HepG2 (cell line): ENCODE data around the gene PTPN2. TPM values are rescaled to one million over a fixed set of nuclear protein-coding genes. Genes with fewer than 3 reads are reported as not detected.

ENCODE experiments used
- ATAC-seq: fragments of 200-7000 bp; cut with Tn5 transposase; 3 replicates; pipeline ENCODE4 v1.9.1; 2020; ENCODE audit warnings: mild to moderate bottlenecking, moderate library complexity
- BruUV-seq: library from RNA; stranded (reverse); fragments of 400-500 nt; replicated peaks from 2 replicates; lab custom pipeline; 2021; lab: Mats Ljungman, UMichigan
- CTCF ChIA-PET: fragments of 300-600 bp; formaldehyde crosslinking; extraction: SDS; loops from one replicate; lab custom pipeline; 2021; ENCODE audit warnings: low total read pairs, inconsistent platforms, low intra/inter-chr PET ratio; lab: Yijun Ruan, JAX
- POLR2A ChIA-PET: fragments of 350-600 bp; sonication (Branson Sonifier 250); formaldehyde crosslinking; loops from one replicate; lab custom pipeline; 2020; ENCODE audit warnings: antibody characterized with exemption, inconsistent platforms; lab: Yijun Ruan, JAX
- DNase-seq: peaks from one replicate; pipeline ENCODE4 v3.0.0-alpha.2; 2015; ENCODE audit warnings: low spot score
- FAIRE-seq: peaks from 3 replicates; lab custom pipeline; 2011; peaks lifted over from hg19 to GRCh38; lab: Jason Lieb, UNC
- H2AFZ ChIP-seq: one replicate; pipeline ENCODE4 v1.6.1; 2011; ENCODE audit warnings: low read length, inconsistent platforms
- H3K27ac ChIP-seq: fragments of 300-600 bp; 3 replicates; pipeline ENCODE4 v1.8.0; 2011; ENCODE audit warnings: mixed run types, mild to moderate bottlenecking, mixed read lengths, low read length, inconsistent platforms; ENCODE audit not compliant: insufficient read depth; ENCODE audit errors: extremely low read length
- H3K27me3 ChIP-seq, 2 experiments: fragments of 200-600 bp in 1 of 2; 2 replicates in 1 of 2; 3 replicates in 1 of 2; pipeline versions ENCODE4 v1.6.0 to v1.8.0; 2011; ENCODE audit warnings: low read length in 2 of 2, mild to moderate bottlenecking in 2 of 2, moderate library complexity in 2 of 2, inconsistent platforms in 1 of 2; ENCODE audit not compliant: insufficient read depth in 2 of 2, control insufficient read depth in 1 of 2
- H3K36me3 ChIP-seq, 2 experiments: fragments of 200-600 bp in 1 of 2; replicated peaks in 1 of 2; 2 replicates in 1 of 2; 3 replicates in 1 of 2; pipeline versions ENCODE4 v1.5.1 to v1.8.0; 2011; ENCODE audit warnings: low read length in 2 of 2, inconsistent platforms in 1 of 2; ENCODE audit not compliant: insufficient read depth in 2 of 2, control insufficient read depth in 1 of 2
- H3K4me1 ChIP-seq: 2 replicates; pipeline ENCODE4 v1.5.1; 2012; ENCODE audit warnings: low read length, inconsistent platforms; ENCODE audit not compliant: insufficient read depth
- H3K4me2 ChIP-seq: 2 replicates; pipeline ENCODE4 v1.6.0; 2011; ENCODE audit warnings: low read depth, low read length, inconsistent platforms
- H3K4me3 ChIP-seq, 3 experiments: fragments of 200-600 bp in 1 of 3; sonication (generic), shearing (Covaris generic) in 1 of 3; replicated peaks in 1 of 3; 2 replicates each; pipeline ENCODE4 v1.5.1; 2011 to 2016; ENCODE audit warnings: low read length in 3 of 3, inconsistent platforms in 2 of 3, low read depth in 2 of 3, mild to moderate bottlenecking in 2 of 3, control low read depth in 1 of 3, mixed read lengths in 1 of 3; ENCODE audit not compliant: insufficient read depth in 1 of 3
- H3K79me2 ChIP-seq: one replicate; pipeline ENCODE4 v1.6.1; 2011; ENCODE audit warnings: low read length, inconsistent platforms; ENCODE audit not compliant: insufficient read depth
- H3K9ac ChIP-seq: 2 replicates; pipeline ENCODE4 v1.6.0; 2011; ENCODE audit warnings: mild to moderate bottlenecking, low read depth, low read length, inconsistent platforms; ENCODE audit not compliant: insufficient read depth
- H3K9me3 ChIP-seq: 2 replicates; pipeline ENCODE4 v1.5.1; 2012; ENCODE audit warnings: mild to moderate bottlenecking, low read length
- H4K20me1 ChIP-seq: 2 replicates; pipeline ENCODE4 v1.6.0; 2011; ENCODE audit warnings: inconsistent platforms, mild to moderate bottlenecking, low read length, moderate library complexity; ENCODE audit not compliant: insufficient read depth
- MAFK ChIP-seq, 2 experiments: IDR thresholded peaks in 1 of 2; conservative IDR thresholded peaks in 1 of 2; 2 replicates each; pipeline ENCODE4 v1.6.1; 2011; ENCODE audit warnings: improper control_type of control experiment in 2 of 2, low read length in 2 of 2
- PRMT3 ChIP-seq: sonication (generic); formaldehyde crosslinking; IDR thresholded peaks from 2 replicates; pipeline ENCODE4 v1.8.1; 2022; ENCODE audit warnings: low read depth, mild to moderate bottlenecking, moderate library complexity, missing genetic modification reagents, borderline replicate concordance
- ZNF550 ChIP-seq: sonication (generic); formaldehyde crosslinking; IDR thresholded peaks from 2 replicates; pipeline ENCODE4 v1.4.0; 2020; ENCODE audit warnings: mild to moderate bottlenecking, missing genetic modification reagents, borderline replicate concordance
- ZNF605 ChIP-seq: sonication (generic); formaldehyde crosslinking; IDR thresholded peaks from 2 replicates; pipeline ENCODE4 v1.8.0; 2022; ENCODE audit warnings: mild to moderate bottlenecking, missing genetic modification reagents
- ZNF737 ChIP-seq: sonication (generic); formaldehyde crosslinking; IDR thresholded peaks from 2 replicates; pipeline ENCODE4 v1.5.0; 2020; ENCODE audit warnings: missing genetic modification reagents, mild to moderate bottlenecking, borderline replicate concordance
- WGBS: methylation state at CpG from one replicate; pipeline ENCODE4 v1.1.6; 2017; ENCODE audit warnings: low lambda C conversion rate; 5-methylcytosine and 5-hydroxymethylcytosine counted together
- in situ Hi-C: cut with HindIII; loops from 2 replicates; pipeline ENCODE4 v1.10.0; 2017; ENCODE audit warnings: low pct_unique_long_range_greater_than_20kb; ENCODE audit not compliant: extremely low pct_ligation_motif_present
- intact Hi-C: fragments of 100-400 bp; cut with micrococcal nuclease; formaldehyde crosslinking; loops from one replicate; pipeline ENCODE4 v1.10.0; 2022; ENCODE audit not compliant: unreplicated experiment
- polyA plus RNA-seq, 8 experiments: library from polyadenylated mRNA; depleted of rRNA in 3 of 8; stranded (reverse) in 7 of 8; unstranded in 1 of 8; fragments of >200 nt; fragmentation: Illumina TruSeq in 4 of 8; extraction: Trizol in 4 of 8; gene quantifications; 2 replicates each; pipeline versions ENCODE4 v1.2.1 to v1.2.3, GENCODE V29; 2011 to 2016; ENCODE audit warnings: low read depth in 4 of 8, missing spikeins in 1 of 8, mixed read lengths in 1 of 8; ENCODE audit not compliant: insufficient read depth in 1 of 8
- total RNA-seq, 5 experiments: library from RNA; depleted of rRNA; stranded (reverse); fragments of >200 nt; fragmentation: Illumina TruSeq; extraction: Trizol; gene quantifications; 2 replicates each; pipeline ENCODE4 v1.2.3, GENCODE V29; 2016; ENCODE audit warnings: low read depth in 1 of 5
- TF ChIP-seq, protein P1 (sequence below): sonication (generic); formaldehyde crosslinking; IDR thresholded peaks from 2 replicates; pipeline ENCODE4 v1.4.0; 2020; ENCODE audit warnings: missing genetic modification reagents
- TF ChIP-seq, protein P2 (sequence below): sonication (generic); formaldehyde crosslinking; IDR thresholded peaks from 2 replicates; pipeline ENCODE4 v1.4.0; 2020; ENCODE audit warnings: missing genetic modification reagents
- TF ChIP-seq, protein P3 (sequence below): sonication (generic); formaldehyde crosslinking; IDR thresholded peaks from 2 replicates; pipeline ENCODE4 v1.5.1; 2020; ENCODE audit warnings: missing genetic modification reagents, mild to moderate bottlenecking, borderline replicate concordance
- TF ChIP-seq, protein P4 (sequence below): sonication (generic); formaldehyde crosslinking; IDR thresholded peaks from 2 replicates; pipeline ENCODE4 v1.4.0; 2020; ENCODE audit warnings: mild to moderate bottlenecking, missing genetic modification reagents

The PTPN2 gene
- total and polyA plus RNA-seq, 2 of the 13 experiments (the other 11 are each of a cell fraction or from before 2014, with no cell fraction given): 24.9 to 41.5 TPM

DNA sequence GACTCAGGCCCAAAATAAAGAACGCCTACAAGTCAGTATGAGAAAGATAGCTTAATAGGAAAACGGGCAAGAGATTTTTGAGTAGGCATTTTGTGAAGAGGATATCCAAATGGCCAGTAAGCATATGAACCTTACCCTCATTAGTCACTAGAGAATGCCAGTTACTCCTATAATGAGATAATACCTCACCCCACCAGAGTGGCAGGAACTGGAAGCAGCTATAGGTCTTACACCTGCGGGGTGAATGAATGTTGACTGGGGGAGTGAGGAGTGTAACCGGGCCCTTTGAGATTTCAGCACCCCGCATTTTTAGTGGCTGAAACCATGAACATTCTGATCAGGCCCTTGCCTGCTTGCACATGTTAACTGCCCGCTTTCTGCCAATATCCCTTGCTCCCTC, 7.5 kb upstream of the PTPN2 start:
- BruUV-seq: no TSS peak
- H3K4me3 ChIP-seq: no peak overlapping the region
- 41% methylated on average over 6 of the region's 6 CpGs for WGBS
- H3K27me3 ChIP-seq: 0 out of 5 replicates have a peak, but pooled peaks cover 0 to 3% of the 10 kb centered on the region in 2 experiments
- DNase-seq (no peak), FAIRE-seq (no peak), ATAC-seq (no peak)
- in situ Hi-C loops: no loop called here
- H3K4me2 ChIP-seq: no peak overlapping the region
- H2AFZ ChIP-seq: no peak overlapping the region
- H3K9ac ChIP-seq: no peak overlapping the region
- POLR2A ChIA-PET: interaction anchor here (1.4 kb wide), 1 partner anchor 189 kb away, joined by 5 read pairs; the partner anchor contains the start of genes CEP76 and PSMG2
- H3K4me1 ChIP-seq: peaks cover 11% of the 10 kb centered on the region
- H3K79me2 ChIP-seq: no peaks in the 10 kb centered on the region
- intact Hi-C loops: loop anchor here (5.0 kb wide), 1 partner anchor 149 kb away; no protein-coding TSS in a partner anchor
- H3K27ac ChIP-seq: no peak overlapping the region
- H3K9me3 ChIP-seq: no peaks in the 10 kb centered on the region
- TF ChIP-seq ZNF550 (CRISPR knock-in tag) (no peak), ZNF605 (CRISPR knock-in tag) (no peak), MAFK (conservative IDR thresholded peaks at IDR 0.05 in 1 of 2, IDR thresholded peaks at IDR 0.05 in 1 of 2; ENCODE audit: low read length in 2 of 2) (no peak), ZNF737 (CRISPR knock-in tag) (no peak), PRMT3 (no peak)
- TF ChIP-seq, protein P1, sequence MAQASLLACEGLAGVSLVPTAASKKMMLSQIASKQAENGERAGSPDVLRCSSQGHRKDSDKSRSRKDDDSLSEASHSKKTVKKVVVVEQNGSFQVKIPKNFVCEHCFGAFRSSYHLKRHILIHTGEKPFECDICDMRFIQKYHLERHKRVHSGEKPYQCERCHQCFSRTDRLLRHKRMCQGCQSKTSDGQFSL (CRISPR knock-in tag): no peak
- TF ChIP-seq, protein P2, sequence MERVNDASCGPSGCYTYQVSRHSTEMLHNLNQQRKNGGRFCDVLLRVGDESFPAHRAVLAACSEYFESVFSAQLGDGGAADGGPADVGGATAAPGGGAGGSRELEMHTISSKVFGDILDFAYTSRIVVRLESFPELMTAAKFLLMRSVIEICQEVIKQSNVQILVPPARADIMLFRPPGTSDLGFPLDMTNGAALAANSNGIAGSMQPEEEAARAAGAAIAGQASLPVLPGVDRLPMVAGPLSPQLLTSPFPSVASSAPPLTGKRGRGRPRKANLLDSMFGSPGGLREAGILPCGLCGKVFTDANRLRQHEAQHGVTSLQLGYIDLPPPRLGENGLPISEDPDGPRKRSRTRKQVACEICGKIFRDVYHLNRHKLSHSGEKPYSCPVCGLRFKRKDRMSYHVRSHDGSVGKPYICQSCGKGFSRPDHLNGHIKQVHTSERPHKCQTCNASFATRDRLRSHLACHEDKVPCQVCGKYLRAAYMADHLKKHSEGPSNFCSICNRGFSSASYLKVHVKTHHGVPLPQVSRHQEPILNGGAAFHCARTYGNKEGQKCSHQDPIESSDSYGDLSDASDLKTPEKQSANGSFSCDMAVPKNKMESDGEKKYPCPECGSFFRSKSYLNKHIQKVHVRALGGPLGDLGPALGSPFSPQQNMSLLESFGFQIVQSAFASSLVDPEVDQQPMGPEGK (CRISPR knock-in tag): no peak
- TF ChIP-seq, protein P3, sequence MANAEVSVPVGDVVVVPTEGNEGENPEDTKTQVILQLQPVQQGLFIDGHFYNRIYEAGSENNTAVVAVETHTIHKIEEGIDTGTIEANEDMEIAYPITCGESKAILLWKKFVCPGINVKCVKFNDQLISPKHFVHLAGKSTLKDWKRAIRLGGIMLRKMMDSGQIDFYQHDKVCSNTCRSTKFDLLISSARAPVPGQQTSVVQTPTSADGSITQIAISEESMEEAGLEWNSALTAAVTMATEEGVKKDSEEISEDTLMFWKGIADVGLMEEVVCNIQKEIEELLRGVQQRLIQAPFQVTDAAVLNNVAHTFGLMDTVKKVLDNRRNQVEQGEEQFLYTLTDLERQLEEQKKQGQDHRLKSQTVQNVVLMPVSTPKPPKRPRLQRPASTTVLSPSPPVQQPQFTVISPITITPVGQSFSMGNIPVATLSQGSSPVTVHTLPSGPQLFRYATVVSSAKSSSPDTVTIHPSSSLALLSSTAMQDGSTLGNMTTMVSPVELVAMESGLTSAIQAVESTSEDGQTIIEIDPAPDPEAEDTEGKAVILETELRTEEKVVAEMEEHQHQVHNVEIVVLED: no peak
- TF ChIP-seq, protein P4, sequence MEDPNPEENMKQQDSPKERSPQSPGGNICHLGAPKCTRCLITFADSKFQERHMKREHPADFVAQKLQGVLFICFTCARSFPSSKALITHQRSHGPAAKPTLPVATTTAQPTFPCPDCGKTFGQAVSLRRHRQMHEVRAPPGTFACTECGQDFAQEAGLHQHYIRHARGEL: no peak
- H4K20me1 ChIP-seq: no peaks in the 10 kb centered on the region
- CTCF ChIA-PET: no interaction called here
- no peaks in the 10 kb centered on the region for H3K36me3 ChIP-seq
